Panc1 (cell line): ENCODE data around the gene ANP32E. TPM values are rescaled to one million over a fixed set of nuclear protein-coding genes. Genes with fewer than 3 reads are reported as not detected.

Source experiments
- ATAC-seq: fragments of 200-7000 bp; cut with Tn5 transposase; 2 replicates; pipeline ENCODE4 v1.9.1; 2020; ENCODE audit warnings: mild to moderate bottlenecking, moderate library complexity
- BruUV-seq: library from RNA; stranded (reverse); fragments of 400-500 nt; replicated peaks from 2 replicates; lab custom pipeline; 2021; lab: Mats Ljungman, UMichigan
- CTCF ChIA-PET: fragments of 300-600 bp; sonication (Branson Sonifier 250); formaldehyde crosslinking; loops from one replicate; lab custom pipeline; 2022; ENCODE audit warnings: antibody characterized with exemption; lab: Charles Lee
- POLR2A ChIA-PET: fragments of 300-600 bp; sonication (Branson Sonifier 250); formaldehyde crosslinking; loops from one replicate; lab custom pipeline; 2022; ENCODE audit warnings: antibody characterized with exemption; lab: Charles Lee
- DNase-seq: peaks from one replicate; pipeline ENCODE4 v3.0.0-alpha.2; 2010; ENCODE audit warnings: low read depth, low spot score
- H3K27ac ChIP-seq: 2 replicates; pipeline ENCODE4 v1.5.1; 2011; ENCODE audit warnings: mild to moderate bottlenecking, low read length, inconsistent platforms
- H3K27me3 ChIP-seq: fragments of 200-500 bp; sonication (Bioruptor generic); 2 replicates; pipeline ENCODE4 v1.6.0; 2014; ENCODE audit warnings: low read length, inconsistent platforms; ENCODE audit not compliant: control insufficient read depth, insufficient read depth
- H3K36me3 ChIP-seq: fragments of 200-500 bp; sonication (Bioruptor generic); 2 replicates; pipeline ENCODE4 v1.5.1; 2014; ENCODE audit warnings: inconsistent platforms, mild to moderate bottlenecking, low read length, moderate library complexity; ENCODE audit not compliant: control insufficient read depth, insufficient read depth
- H3K4me1 ChIP-seq: 2 replicates; pipeline ENCODE4 v1.5.1; 2011; ENCODE audit warnings: inconsistent platforms, mild to moderate bottlenecking, low read length, moderate library complexity; ENCODE audit not compliant: control insufficient read depth, insufficient read depth
- H3K4me3 ChIP-seq, 2 experiments: 2 replicates each; pipeline ENCODE4 v1.5.1; 2011 to 2012; ENCODE audit warnings: low read depth in 2 of 2, low read length in 2 of 2, mild to moderate bottlenecking in 2 of 2, inconsistent platforms in 1 of 2, moderate library complexity in 1 of 2
- H3K9me3 ChIP-seq: fragments of 200-500 bp; sonication (Bioruptor generic); 2 replicates; pipeline ENCODE4 v1.5.1; 2014; ENCODE audit warnings: low read depth, mild to moderate bottlenecking, inconsistent platforms, low read length, moderate library complexity; ENCODE audit not compliant: control insufficient read depth, insufficient read depth
- POLR2AphosphoS5 ChIP-seq: IDR thresholded peaks from 2 replicates; pipeline ENCODE4 v1.6.1; 2012; ENCODE audit warnings: mild to moderate bottlenecking, low read depth, low read length, moderate library complexity
- SIN3A ChIP-seq: IDR thresholded peaks from 2 replicates; pipeline ENCODE4 v1.6.1; 2012; ENCODE audit warnings: low read depth, mild to moderate bottlenecking, low read length, moderate library complexity, borderline replicate concordance; ENCODE audit not compliant: insufficient read depth
- TCF7L2 ChIP-seq: IDR thresholded peaks from 2 replicates; pipeline ENCODE4 v1.6.1; 2011; ENCODE audit warnings: mild to moderate bottlenecking, low read depth, low read length, inconsistent platforms
- in situ Hi-C: cut with HindIII; loops from 2 replicates; pipeline ENCODE4 v1.10.0; 2016; ENCODE audit warnings: low sequenced_read_pairs, low pct_unique_long_range_greater_than_20kb
- intact Hi-C: fragments of 100-400 bp; cut with micrococcal nuclease; formaldehyde crosslinking; loops from one replicate; pipeline ENCODE4 v1.10.0; 2022; ENCODE audit not compliant: unreplicated experiment
- total RNA-seq: library from RNA; stranded (reverse); gene quantifications from one replicate; pipeline ENCODE4 v1.2.1, GENCODE V29; 2021; ENCODE audit not compliant: unreplicated experiment
- TF ChIP-seq, protein P1 (sequence below), 2 experiments: IDR thresholded peaks; 2 replicates each; pipeline ENCODE4 v1.6.1; 2011 to 2012; ENCODE audit warnings: low read depth in 2 of 2, control low read depth in 1 of 2, low read length in 1 of 2, mild to moderate bottlenecking in 1 of 2, moderate library complexity in 1 of 2; ENCODE audit not compliant: insufficient read depth in 1 of 2
- TF ChIP-seq, protein P2 (sequence below): fragments of 450-650 bp; IDR thresholded peaks from 2 replicates; pipeline ENCODE4 v1.5.1; 2017; ENCODE audit warnings: mild to moderate bottlenecking

Gene ANP32E
- total RNA-seq, 1 experiment from 2014 or later = 66.2 TPM

- Histone ChIP-seq H3K9me3 (no peaks in the 10 kb centered on the region), H3K4me3 (no peak overlapping the region), H3K4me1 (no peaks in the 10 kb centered on the region), H3K27ac (no peak overlapping the region), H3K27me3 (no peaks in the 10 kb centered on the region), H3K36me3 (peaks cover 10% of the 10 kb centered on the region; the same call in 1 of the 2 replicates)
- ChIA-PET POLR2A (interaction anchor here (0.6 kb wide), 1 partner anchor 20 kb away, joined by 12 read pairs; no protein-coding TSS in a partner anchor), CTCF (no interaction called here)
- no peak for ATAC-seq
- intact Hi-C loops = no loop called here
- TF ChIP-seq, protein P1, sequence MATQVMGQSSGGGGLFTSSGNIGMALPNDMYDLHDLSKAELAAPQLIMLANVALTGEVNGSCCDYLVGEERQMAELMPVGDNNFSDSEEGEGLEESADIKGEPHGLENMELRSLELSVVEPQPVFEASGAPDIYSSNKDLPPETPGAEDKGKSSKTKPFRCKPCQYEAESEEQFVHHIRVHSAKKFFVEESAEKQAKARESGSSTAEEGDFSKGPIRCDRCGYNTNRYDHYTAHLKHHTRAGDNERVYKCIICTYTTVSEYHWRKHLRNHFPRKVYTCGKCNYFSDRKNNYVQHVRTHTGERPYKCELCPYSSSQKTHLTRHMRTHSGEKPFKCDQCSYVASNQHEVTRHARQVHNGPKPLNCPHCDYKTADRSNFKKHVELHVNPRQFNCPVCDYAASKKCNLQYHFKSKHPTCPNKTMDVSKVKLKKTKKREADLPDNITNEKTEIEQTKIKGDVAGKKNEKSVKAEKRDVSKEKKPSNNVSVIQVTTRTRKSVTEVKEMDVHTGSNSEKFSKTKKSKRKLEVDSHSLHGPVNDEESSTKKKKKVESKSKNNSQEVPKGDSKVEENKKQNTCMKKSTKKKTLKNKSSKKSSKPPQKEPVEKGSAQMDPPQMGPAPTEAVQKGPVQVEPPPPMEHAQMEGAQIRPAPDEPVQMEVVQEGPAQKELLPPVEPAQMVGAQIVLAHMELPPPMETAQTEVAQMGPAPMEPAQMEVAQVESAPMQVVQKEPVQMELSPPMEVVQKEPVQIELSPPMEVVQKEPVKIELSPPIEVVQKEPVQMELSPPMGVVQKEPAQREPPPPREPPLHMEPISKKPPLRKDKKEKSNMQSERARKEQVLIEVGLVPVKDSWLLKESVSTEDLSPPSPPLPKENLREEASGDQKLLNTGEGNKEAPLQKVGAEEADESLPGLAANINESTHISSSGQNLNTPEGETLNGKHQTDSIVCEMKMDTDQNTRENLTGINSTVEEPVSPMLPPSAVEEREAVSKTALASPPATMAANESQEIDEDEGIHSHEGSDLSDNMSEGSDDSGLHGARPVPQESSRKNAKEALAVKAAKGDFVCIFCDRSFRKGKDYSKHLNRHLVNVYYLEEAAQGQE (IDR thresholded peaks at IDR 0.05; ENCODE audit: insufficient read depth in 1 of 2, low read depth in 2 of 2, low read length in 1 of 2) = no peak
- TF ChIP-seq, protein P2, sequence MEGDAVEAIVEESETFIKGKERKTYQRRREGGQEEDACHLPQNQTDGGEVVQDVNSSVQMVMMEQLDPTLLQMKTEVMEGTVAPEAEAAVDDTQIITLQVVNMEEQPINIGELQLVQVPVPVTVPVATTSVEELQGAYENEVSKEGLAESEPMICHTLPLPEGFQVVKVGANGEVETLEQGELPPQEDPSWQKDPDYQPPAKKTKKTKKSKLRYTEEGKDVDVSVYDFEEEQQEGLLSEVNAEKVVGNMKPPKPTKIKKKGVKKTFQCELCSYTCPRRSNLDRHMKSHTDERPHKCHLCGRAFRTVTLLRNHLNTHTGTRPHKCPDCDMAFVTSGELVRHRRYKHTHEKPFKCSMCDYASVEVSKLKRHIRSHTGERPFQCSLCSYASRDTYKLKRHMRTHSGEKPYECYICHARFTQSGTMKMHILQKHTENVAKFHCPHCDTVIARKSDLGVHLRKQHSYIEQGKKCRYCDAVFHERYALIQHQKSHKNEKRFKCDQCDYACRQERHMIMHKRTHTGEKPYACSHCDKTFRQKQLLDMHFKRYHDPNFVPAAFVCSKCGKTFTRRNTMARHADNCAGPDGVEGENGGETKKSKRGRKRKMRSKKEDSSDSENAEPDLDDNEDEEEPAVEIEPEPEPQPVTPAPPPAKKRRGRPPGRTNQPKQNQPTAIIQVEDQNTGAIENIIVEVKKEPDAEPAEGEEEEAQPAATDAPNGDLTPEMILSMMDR = no peak
- TF ChIP-seq POLR2AphosphoS5 (no peak), SIN3A (no peak), TCF7L2 (no peak)
- DNase-seq = no peak
- no TSS peak for BruUV-seq
- in situ Hi-C loops = no loop called here
These were observed 10.4 kb downstream of the ANP32E start for GRCh38 chr1:150225546-150225945.

- Histone ChIP-seq H3K4me3 (no peak overlapping the region), H3K4me1 (no peaks in the 10 kb centered on the region), H3K9me3 (no peaks in the 10 kb centered on the region), H3K27ac (no peak overlapping the region), H3K27me3 (no peaks in the 10 kb centered on the region), H3K36me3 (peaks cover 14% of the 10 kb centered on the region; the same call in 1 of the 2 replicates)
- no peak for ATAC-seq
- TF ChIP-seq POLR2AphosphoS5 (no peak), TCF7L2 (no peak), SIN3A (no peak)
- TF ChIP-seq, protein P2 = no peak
- TF ChIP-seq, protein P1 (IDR thresholded peaks at IDR 0.05; ENCODE audit: insufficient read depth in 1 of 2, low read depth in 2 of 2, low read length in 1 of 2) = no peak
- CTCF ChIA-PET = no interaction called here
- no TSS peak for BruUV-seq
- DNase-seq = no peak
- in situ Hi-C loops = no loop called here
- intact Hi-C loops = no loop called here
- POLR2A ChIA-PET = interaction anchor here (0.6 kb wide), 1 partner anchor 20 kb away, joined by 12 read pairs; no protein-coding TSS in a partner anchor
These were observed 10.9 kb downstream of the ANP32E start for GRCh38 chr1:150224983-150225382.
